Stimulated activated naive CD4-positive, alpha-beta T cell (primary cell): ENCODE data around the gene DYNLT2B.
"Not testable (repeated sequence)": the region's sequence is repeated elsewhere in the genome, so short reads cannot be mapped to it uniquely, and the experiment has no call there.

Experiments
- DNase-seq, 6 experiments: peaks; one replicate each; lab custom pipeline; 2025; lab: John Stamatoyannopoulos, UW

The DYNLT2B gene

DNA sequence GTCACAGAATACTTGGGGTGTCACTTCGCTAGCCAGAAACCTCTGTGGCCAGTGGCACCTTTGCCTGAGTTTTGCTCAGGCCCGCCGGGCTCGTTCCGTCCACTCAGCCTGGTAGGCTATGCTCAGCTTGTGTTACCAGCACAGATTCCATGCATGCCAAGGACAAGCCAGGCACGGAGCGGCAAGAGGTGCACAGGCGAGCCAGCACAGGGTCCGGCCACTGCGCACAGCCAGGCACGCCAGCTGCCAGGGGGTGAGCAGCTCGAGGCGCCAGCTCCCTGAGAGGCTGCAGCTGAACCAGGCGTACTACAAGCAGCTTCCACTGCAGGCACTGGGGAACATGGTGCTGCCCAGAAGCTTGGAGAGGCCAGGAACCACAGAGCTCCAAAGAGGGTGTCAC lies 45.2 kb downstream of the DYNLT2B start:
- no peak for DNase-seq

DNA sequence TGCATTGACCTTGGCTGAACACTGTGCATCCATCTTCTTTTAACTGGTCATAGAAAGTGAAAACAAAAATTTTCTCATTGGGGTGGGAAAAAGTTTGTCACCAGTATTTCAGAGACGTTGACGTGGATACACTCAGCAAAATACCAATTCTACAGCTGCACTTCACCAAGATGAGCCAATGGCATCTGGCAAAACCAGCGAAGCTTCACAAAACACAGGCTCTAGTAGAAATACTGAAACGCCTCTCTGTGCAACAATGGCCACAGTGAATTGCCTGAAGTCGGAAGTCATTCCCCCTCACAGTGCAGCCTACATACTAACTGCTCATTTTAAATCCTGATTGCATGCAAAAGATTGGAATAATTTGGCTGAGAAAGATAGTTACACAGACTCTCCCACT lies 47.5 kb downstream of the DYNLT2B start:
- no peak for DNase-seq

DNA sequence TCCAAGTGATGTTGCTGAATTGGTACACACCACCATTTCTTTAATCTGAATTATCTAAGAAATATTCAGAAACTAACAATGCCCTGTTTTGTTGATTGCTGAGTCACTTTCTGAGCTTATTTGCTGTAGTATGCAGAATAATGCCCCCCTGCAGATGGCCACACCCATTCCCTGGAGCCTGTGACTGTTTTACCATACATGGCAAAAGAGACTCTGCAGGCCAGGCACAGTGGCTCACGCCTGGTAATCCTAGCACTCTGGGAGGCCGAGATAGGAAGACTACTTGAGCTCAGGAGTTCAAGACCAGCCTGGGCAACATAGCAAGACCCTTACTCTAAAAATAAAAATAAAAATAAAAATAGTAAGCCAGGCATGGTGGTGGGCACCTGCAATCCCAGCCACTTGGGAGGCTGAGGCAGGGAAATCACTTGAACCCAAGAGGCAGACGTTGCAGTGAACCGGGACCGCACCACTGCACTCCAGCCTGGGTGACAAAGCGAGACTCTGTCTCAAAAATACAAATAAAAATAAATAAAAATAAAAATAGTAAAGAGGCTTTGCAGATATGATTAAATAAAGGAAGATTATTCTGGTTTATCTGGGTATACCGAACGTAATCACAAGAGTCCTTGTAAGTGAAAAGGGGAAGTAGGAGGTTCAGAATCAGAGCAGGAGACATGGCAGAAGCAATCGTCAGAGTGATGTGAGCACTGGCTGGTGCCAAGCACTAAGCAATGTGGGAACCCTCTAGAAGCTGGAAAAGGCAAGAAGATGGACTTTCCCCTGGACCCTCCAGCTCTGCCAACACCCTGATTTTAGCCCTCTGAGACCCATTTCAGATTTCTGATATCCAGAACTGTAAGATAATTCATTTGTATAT lies 49.5 kb downstream of the DYNLT2B start:
- DNase-seq: no peak

DNA sequence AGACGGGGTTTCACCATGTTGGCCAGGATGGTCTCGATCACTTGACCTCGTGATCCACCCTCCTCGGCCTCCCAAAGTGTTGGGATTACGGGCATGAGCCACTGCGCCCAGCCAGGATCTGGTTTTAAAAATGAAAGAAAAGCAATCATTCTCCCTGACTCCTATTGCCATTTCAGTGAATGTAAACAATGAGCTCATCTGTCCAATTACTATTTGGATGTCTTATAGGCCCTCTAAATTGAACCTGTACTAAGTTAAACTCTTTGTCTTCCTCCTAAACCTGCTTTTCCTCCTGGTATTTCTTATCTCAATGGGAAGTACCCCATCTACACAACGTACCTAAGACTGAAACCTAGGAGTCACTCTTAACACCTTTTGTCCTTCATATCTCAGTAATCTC lies 54.2 kb downstream of the DYNLT2B start:
- no peak for DNase-seq

DNA sequence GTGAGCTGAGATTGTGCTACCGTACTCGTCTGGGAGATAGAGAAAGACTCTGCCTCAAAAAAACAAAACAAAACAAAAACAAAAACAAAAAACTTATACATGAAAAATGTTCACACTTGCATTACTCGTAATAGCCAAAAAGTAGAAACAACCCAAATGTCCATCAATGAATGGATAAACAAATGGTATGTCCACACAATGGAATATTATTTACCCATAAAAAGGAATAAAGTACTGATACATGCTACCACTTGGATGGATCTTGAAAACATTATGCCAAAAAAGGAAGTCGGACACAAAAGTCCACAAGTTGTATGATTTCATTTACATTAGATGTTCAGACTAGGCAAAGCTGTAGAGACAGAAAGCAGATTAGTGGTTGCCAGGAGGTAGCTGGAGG lies 57.3 kb downstream of the DYNLT2B start:
- no peak for DNase-seq

DNA sequence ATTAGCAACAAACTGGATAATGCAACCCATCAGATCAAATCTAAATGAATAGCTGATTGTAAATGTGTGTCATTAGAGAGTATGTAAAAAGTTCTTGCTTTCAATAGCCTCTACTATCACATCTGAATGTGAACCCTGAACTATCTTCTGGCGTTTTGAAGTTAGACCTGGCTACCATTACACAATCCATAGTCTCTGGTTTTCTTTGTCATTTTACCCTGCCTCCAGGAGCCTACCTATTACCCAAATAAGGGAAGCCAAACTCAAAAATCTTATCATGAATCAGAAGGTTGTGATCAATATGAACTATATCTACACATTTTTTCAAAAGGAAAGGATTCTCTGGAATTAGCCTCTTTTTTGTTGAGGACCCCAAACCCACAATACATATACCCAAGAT lies 62.3 kb downstream of the DYNLT2B start:
- DNase-seq: no peak

DNA sequence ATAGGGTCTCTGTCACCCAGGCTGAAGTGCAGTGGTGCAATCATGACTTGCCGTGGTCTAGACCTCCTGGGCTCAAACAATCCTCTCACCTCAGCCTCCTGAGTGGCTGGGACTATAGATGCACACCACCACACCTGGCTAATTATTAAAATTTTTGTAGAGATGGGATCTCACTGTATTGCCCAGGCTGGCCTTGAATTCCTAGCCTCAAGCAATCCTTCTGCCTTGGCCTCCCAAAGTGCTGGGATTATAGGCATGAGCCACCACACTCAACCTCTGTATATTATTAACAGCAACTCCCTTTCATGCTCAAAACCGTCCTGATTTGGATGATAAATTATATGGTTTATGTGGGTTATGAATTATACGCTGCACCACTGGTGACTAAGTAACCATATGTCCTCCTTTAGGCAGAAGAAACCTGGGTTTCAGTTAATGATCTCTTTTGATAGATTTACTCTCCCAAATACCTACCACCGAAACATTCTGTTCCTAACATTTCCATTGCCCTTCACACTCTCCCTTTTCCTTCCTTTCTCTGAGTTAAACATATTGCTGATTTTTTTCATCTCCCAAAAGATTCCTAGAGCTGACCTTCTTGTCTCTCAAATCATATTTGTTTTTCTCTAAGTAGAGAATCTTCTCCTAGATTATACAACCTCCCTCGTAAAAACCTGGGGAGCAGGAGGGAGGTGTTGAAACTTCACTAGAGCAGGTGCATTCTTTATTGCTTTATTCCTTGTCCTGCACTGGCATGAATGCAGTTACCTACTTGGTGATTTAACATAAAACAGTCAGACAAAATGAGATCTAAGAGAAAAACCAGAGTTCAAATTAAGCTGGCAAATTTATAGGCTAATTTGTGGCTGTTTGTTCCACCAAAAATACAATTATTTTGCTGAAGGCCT lies 63.4 kb downstream of the DYNLT2B start:
- DNase-seq: no peak

DNA sequence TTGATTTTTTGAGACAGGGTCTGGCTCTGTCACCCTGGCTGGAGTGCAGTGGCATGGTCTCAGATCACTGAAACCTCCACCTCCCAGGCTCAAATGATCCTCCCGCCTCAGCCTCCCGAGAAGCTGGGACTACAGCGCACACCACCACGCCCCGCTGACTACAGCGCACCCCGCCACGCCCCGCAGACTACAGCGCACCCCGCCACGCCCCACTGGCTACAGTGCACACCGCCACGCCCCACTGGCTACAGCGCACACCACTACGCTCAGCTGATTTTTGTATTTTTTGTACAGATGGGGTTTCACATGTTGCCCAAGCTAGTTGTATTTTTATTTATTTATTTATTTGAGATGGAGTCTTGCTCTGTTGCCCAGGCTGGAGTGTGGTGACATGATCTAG lies 66.1 kb downstream of the DYNLT2B start:
- no peak for DNase-seq

DNA sequence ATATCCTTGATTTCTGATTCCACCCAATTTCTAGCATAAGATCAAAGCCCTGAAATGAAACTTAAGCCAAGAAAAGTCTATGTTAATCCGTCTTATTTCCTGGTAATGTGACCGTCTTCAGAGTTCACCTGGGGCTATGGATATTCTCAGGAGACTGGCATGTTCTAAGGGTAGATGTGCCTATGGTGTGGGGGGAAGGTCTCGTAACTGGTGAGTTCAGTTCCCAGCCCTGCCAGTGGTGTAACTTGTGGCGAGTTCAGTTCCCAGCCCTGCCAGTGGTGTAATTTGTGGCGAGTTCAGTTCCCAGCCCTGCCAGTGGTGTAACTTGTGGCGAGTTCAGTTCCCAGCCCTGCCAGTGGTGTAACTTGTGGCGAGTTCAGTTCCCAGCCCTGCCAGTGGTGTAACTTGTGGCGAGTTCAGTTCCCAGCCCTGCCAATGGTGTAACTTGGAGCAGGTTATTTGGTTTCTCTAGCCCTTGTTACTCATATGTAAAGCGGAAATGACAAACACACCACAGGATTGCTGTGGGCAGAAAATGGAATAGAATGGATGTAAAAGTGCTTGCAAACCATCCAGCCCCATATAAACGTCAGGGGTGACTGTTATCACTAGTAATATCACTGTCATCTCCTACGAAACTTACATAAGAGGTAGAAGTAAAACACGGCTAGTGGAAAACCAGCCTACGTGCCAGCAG lies 71.3 kb downstream of the DYNLT2B start:
- no peak for DNase-seq

DNA sequence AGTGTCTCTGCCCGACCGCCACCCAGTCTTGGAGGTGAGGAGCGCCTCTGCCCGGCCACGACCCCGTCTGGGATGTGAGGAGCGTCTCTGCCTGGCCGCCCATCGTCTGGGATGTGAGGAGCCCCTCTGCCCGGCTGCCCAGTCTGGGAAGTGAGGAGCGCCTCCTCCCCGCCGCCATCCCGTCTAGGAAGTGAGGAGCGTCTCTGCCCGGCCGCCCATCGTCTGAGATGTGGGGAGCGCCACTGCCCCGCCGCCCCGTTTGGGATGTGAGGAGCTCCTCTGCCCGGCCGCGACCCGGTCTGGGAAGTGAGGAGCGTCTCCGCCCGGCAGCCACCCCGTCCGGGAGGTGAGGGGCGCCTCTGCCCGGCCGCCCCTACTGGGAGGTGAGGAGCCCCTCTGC lies 73.9 kb downstream of the DYNLT2B start:
- not testable (repeated sequence) for DNase-seq

DNA sequence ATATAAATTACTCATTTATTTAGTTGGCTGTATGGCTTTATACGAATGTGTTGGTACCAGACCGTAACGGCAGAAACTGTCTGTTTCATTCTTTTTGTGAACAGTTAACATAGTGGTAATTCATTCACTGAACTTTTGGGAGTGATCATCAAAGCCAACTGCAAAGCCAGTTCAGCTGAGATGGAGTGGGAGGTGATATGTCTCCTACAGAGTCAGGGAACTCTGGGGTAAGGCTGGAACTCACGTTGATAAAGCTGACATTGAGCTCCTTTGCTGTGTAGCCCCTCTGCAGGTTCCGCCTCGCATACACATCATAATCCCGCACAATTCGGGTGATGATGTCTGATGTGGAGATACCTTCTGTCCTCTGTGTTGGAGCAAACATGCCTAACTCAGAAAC lies 76.3 kb downstream of the DYNLT2B start:
- DNase-seq: no peak
